Skeletal muscle satellite cell (primary cell): ENCODE results near the gene EML1.

ENCODE experiments used
- H3K27me3 ChIP-seq: 2 replicates; pipeline ENCODE4 v1.7.0; 2013; ENCODE audit warnings: low read length; ENCODE audit not compliant: control insufficient read depth, insufficient read depth
- H3K36me3 ChIP-seq: 2 replicates; pipeline ENCODE4 v1.7.0; 2013; ENCODE audit warnings: mild to moderate bottlenecking, control low read depth, low read length; ENCODE audit not compliant: insufficient read depth
- H3K4me1 ChIP-seq: 2 replicates; pipeline ENCODE4 v1.7.0; 2013; ENCODE audit warnings: low read length; ENCODE audit not compliant: control insufficient read depth, insufficient read depth
- H3K4me2 ChIP-seq: 2 replicates; pipeline ENCODE4 v1.7.0; 2013; ENCODE audit warnings: mild to moderate bottlenecking, low read length
- H3K4me3 ChIP-seq: 2 replicates; pipeline ENCODE4 v1.7.0; 2013; ENCODE audit warnings: low read length
- H3K9ac ChIP-seq: 2 replicates; pipeline ENCODE4 v1.7.0; 2013; ENCODE audit warnings: mild to moderate bottlenecking, low read depth, low read length, moderate library complexity
- H3K9me3 ChIP-seq: replicated peaks from 2 replicates; pipeline ENCODE4 v1.7.0; 2013; ENCODE audit warnings: mild to moderate bottlenecking, control low read depth, low read length

Gene EML1

DNA sequence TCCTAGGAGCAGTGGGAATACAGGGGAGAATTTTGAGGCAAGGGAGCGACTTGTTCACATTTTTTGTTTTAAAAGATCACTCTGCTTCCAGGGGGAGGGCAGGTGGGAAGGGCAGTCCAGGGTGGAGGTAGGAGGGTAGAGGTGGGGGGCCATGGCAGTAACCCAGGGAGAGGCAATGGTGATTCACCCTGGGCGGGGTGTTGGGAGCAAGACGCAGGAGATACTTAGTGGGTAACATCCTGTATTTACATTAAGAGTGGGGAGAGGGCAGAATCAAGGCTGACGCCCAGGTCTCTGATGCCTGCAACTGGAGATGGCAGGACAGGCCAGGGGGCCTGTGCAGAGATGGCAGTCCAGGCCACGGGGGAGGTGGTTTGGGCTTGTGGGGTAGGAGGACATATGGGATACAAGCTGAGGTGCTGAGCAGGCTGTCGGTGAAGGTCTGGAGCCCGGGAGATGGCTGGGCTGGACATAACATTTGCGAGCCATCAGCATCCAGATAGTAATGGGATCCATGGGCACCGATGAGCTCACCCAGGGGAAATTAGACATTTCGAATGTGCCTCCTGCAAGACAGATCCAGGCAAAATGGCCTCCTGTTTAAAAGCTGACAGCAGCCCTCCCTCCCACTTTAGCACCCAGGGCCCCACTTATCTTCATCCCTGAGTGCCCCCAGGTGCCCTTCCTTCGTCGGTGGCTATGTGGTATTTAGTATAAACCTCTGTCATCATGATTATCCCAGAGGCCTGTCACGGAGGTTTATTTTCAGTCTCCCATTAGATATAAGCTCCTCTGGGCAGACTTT lies 9.3 kb downstream of the EML1 start:
- Histone ChIP-seq H3K27me3 (no peaks in the 10 kb centered on the region), H3K4me3 (no peak overlapping the region), H3K4me1 (peaks cover 7% of the 10 kb centered on the region), H3K36me3 (no peaks in the 10 kb centered on the region), H3K9ac (no peak overlapping the region), H3K9me3 (no peaks in the 10 kb centered on the region), H3K4me2 (no peak overlapping the region)

DNA sequence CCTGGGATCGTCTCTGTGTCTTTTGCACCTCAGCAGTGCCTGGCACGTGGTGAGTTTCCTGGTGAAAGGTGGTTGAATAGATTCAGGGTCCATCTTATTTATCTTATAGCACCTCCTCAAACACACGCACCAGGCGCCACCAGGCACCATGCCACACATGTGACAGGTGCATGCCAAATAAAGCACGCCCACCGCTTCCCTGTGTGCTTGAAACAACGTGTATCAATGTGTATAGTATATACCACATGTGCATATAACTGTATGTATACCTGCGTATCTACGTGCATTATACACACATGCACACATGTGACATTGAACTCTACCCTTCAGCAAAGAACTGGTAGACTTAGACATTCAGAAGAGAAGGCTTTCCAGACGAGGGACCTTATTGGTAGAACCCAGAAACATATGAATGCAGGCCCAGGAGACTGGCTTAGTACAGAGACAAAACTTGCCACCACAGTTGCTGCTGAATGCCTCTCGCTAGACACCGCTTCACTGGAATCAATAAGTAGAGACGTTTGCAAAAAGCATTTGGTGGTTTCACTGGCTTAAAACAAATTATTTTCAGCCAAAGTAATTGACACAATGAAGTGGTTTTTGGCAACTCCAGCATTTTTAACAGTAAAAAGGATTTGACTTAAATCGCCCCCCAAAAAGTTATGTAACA lies 10.0 kb downstream of the EML1 start:
- no peak overlapping the region for H3K4me2 ChIP-seq
- no peak overlapping the region for H3K4me3 ChIP-seq
- H3K4me1 ChIP-seq: peaks cover 10% of the 10 kb centered on the region
- H3K27me3 ChIP-seq: no peaks in the 10 kb centered on the region
- no peaks in the 10 kb centered on the region for H3K36me3 ChIP-seq
- no peak overlapping the region for H3K9ac ChIP-seq
- H3K9me3 ChIP-seq: no peaks in the 10 kb centered on the region

DNA sequence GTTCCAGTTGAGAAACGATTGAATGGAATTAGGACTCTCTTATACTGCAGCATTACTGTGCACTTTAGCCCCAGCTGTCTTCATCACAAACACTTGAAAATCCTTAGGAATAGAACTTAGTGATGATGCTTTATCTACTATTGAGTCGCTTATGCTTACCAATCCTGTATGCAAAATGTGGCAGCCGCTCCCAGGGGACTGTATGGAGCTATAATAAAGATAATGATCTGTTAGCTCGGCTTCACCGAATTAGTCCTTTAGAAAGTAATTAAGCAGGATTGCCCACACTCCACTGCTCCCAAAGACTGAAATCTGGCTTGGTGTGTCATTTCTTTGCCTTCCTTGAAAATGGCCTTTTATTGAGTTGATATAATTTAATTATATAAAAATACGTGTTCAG lies 10.6 kb downstream of the EML1 start:
- Histone ChIP-seq H3K4me2 (no peak overlapping the region), H3K4me1 (peaks cover 14% of the 10 kb centered on the region), H3K27me3 (no peaks in the 10 kb centered on the region), H3K4me3 (no peak overlapping the region), H3K36me3 (no peaks in the 10 kb centered on the region), H3K9ac (no peak overlapping the region), H3K9me3 (no peaks in the 10 kb centered on the region)

DNA sequence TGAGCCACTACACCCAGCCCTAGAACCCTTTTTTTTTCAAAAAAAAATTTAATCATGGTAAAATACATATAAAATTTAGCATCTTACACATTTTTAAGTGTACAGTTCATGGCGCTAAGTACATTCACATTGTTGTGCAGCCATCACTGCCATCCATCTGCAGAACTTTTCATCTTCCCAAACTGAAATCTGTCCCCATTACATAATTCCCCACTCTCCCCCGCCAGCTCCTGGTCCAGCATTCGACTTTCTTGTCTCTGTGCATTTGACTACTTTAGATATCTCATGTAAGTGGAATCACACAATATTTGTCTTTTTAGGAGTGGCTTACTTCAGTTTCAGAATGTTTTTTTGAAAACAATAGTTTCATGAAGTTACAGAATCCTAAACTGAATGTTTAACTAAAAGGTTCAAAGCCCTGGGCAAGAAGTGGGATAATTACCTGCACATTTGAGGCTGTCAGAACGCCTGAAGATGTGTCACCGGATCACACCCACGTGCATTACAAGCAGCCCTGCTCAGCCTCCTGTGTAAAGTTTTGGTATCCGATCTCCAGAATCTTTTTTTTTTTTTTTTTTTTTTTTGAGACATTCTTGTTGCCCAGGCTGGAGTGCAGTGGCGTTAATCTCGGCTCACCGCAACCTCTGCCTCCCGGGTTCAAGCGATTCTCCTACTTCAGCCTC lies 12.7 kb downstream of the EML1 start:
- no peak overlapping the region for H3K4me2 ChIP-seq
- no peak overlapping the region for H3K9ac ChIP-seq
- H3K4me1 ChIP-seq: peaks cover 28% of the 10 kb centered on the region
- no peaks in the 10 kb centered on the region for H3K27me3 ChIP-seq
- no peaks in the 10 kb centered on the region for H3K9me3 ChIP-seq
- no peaks in the 10 kb centered on the region for H3K36me3 ChIP-seq
- H3K4me3 ChIP-seq: no peak overlapping the region

DNA sequence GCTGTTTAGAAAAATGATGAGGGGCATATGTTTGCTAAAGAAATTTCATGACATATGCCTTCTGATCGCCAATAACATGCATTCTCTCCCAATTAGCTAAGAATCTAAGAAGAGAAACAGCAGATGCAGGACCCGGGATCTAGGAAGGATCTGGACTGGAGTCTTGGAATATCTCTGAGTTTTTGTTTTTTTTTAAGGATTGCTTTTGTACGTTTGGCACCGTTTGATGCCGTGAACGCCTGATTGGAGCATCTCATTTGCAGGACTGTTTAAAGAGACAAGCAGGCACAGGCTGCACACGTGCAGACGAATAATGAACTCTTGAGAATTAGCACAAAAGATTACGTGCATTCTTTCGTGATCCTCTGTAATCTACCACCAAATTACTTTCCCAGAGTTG lies 13.6 kb downstream of the EML1 start:
- no peak overlapping the region for H3K9ac ChIP-seq
- no peak overlapping the region for H3K4me2 ChIP-seq
- H3K27me3 ChIP-seq: no peaks in the 10 kb centered on the region
- no peak overlapping the region for H3K4me3 ChIP-seq
- no peaks in the 10 kb centered on the region for H3K36me3 ChIP-seq
- peaks cover 28% of the 10 kb centered on the region for H3K4me1 ChIP-seq
- no peaks in the 10 kb centered on the region for H3K9me3 ChIP-seq

DNA sequence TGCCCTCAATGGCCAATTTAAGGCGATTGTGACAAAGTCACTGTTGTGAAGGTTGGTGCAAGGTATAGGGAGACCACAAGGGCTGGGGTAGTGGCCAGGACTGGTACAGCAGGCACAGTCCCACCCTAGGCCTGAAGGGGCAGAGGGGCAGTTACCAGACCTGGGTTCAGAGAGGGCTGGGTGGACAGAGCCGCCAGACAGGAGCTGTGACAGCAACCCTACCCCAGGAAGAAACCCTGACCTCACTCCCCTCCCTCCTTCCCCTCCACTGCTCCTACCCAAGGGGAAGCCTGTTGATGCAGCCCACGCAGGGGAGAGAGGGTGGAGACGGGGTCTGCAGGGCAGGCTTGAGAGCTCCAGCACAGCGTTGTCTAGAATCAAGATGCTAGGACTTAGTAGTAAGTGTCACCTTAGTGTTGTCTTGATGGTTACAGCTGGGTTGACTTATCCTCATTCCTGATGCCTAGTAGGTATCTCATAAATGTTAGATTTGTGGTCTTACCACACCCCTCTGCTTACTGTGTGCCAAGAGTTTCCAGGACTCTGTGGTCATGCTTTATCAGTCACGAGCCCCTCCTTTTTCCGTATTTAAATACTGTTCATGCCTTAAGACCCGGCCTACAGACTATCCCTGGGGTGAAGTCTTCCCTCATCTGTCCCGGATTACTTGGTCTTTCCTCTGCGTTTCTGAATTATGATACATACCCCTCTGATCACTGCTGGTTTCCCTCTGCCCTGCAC lies 14.4 kb downstream of the EML1 start:
- H3K27me3 ChIP-seq: no peaks in the 10 kb centered on the region

DNA sequence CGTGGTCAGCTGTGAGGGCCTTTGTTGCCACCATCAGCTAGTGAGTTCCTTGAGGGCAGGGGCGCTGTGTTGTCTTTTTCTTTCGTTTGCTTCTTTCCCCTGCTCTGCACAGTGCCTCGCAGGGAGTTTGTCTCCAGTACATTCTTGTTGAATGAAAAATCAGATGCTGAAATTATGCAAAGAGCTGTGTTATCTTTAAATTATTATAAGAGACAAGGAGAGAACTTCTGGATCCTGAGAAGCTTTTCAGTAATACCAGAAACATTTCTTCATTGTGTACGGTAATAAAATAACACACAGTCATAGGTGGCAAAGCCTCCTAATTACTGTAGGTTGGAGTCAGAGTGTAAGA lies 14.9 kb downstream of the EML1 start:
- Histone ChIP-seq H3K4me3 (no peak overlapping the region), H3K9me3 (no peaks in the 10 kb centered on the region), H3K9ac (no peak overlapping the region), H3K4me2 (no peak overlapping the region), H3K36me3 (no peaks in the 10 kb centered on the region), H3K4me1 (peaks cover 22% of the 10 kb centered on the region), H3K27me3 (no peaks in the 10 kb centered on the region)

More for the DNA sequence above, 14.4 kb downstream of the EML1 start:
- Histone ChIP-seq H3K4me1 (peaks cover 23% of the 10 kb centered on the region), H3K4me2 (no peak overlapping the region), H3K9ac (no peak overlapping the region), H3K36me3 (no peaks in the 10 kb centered on the region), H3K4me3 (no peak overlapping the region), H3K9me3 (no peaks in the 10 kb centered on the region)

DNA sequence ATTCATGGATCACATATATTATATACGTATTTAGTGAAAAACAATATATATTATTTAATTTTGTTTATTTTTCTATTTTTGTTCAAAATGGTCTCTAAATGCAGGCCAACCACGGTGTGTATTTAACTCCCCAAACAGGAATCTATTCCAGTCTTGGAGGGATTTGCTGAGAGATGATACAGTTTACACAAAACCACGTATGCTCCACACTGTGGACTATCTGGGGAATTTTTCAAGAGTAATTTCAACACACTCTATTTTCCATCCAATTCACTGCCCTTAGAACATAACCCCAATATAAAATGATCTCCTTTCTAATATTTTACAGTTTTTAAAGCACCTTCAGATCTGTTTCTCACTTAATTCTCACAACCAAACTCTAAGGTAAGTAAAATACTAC lies 15.3 kb downstream of the EML1 start:
- no peak overlapping the region for H3K9ac ChIP-seq
- no peak overlapping the region for H3K4me2 ChIP-seq
- no peaks in the 10 kb centered on the region for H3K36me3 ChIP-seq
- H3K4me3 ChIP-seq: no peak overlapping the region
- peaks cover 22% of the 10 kb centered on the region for H3K4me1 ChIP-seq
- H3K27me3 ChIP-seq: no peaks in the 10 kb centered on the region
- no peaks in the 10 kb centered on the region for H3K9me3 ChIP-seq

DNA sequence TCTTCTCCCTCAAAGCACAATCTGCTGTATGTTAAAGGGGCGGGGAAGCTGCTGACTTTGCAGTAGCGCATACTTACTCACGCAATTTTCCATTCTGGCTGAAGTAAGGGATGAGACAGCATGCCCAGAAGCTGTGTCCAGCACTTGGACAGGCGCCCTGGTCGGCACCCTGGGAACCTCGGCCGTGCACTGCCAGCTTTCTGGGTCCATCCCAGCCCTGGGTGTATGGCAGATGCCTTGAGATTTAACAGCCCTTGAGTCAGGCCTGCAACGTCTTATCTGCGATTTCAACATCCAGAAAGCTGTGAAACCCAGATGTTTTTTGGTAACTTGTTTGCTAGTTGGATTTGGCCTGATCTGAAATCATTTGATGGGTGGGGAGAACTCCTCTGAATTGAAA lies 16.1 kb downstream of the EML1 start:
- no peaks in the 10 kb centered on the region for H3K36me3 ChIP-seq
- no peak overlapping the region for H3K4me2 ChIP-seq
- no peaks in the 10 kb centered on the region for H3K9me3 ChIP-seq
- no peaks in the 10 kb centered on the region for H3K27me3 ChIP-seq
- H3K4me1 ChIP-seq: peaks cover 22% of the 10 kb centered on the region
- no peak overlapping the region for H3K9ac ChIP-seq
- H3K4me3 ChIP-seq: no peak overlapping the region

DNA sequence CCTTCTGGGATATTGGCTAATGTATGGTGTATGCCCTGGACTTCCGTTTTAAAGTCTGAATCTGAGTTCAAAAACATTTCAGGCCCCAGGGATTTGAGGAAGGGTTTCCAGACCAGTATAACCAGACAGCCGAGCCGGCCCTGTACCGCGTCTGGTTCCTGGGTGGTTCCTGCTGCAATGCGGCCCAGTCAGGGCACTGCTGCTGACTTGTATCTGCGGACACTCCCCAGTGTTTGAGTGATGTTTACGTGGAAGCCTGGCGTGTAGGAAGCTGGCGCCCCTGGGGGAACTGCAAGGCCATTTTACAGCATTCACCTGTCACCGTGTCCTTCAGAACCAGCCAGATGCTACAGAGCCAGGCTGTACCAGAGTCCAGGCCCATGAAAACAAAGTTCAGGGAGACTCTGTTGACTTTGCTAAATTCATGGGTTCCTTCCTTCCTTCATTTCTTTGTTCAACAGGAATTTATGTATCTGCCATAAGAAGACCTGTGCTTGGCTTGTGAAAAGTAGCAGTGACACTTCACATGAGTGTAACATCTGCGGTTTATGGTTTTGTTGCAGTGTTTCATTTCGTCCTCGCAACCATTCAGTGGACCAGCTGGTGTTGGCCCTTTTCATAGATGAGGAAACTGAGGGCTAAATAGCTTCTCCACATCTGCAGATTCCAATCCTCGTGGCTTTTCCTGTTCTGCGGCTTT lies 16.8 kb downstream of the EML1 start:
- Histone ChIP-seq H3K4me2 (no peak overlapping the region), H3K27me3 (peaks cover 2% of the 10 kb centered on the region), H3K4me1 (peaks cover 22% of the 10 kb centered on the region), H3K4me3 (no peak overlapping the region), H3K36me3 (no peaks in the 10 kb centered on the region), H3K9me3 (no peaks in the 10 kb centered on the region), H3K9ac (no peak overlapping the region)

DNA sequence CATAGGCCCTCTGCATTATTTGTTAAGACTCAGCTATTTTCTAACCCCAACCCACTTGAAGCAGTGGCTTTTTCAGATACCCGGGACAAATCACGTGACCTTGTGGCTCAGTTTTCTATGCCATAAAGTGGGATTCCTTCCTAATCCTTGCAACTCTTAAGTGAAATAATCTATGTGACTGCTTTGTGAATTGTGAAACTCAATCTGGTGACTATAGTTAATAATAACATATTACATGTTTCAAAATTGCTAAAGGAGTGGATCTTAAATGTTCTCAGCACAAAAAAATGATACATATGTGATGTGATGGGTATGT lies 17.3 kb downstream of the EML1 start:
- Histone ChIP-seq H3K9me3 (no peaks in the 10 kb centered on the region), H3K4me1 (peaks cover 22% of the 10 kb centered on the region), H3K27me3 (peaks cover 2% of the 10 kb centered on the region), H3K4me3 (no peak overlapping the region), H3K9ac (no peak overlapping the region), H3K4me2 (no peak overlapping the region), H3K36me3 (no peaks in the 10 kb centered on the region)
